ENCODE results near the gene SLC16A4. TPM values are rescaled to one million over a fixed set of nuclear protein-coding genes. Genes with fewer than 3 reads are reported as not detected.

The SLC16A4 gene
- total RNA-seq, 1 donor from 2014 or later: 14.8 TPM

- no peak for TF ChIP-seq EZH2 (IDR thresholded peaks at IDR 0.05; ENCODE audit: insufficient read depth, low read length)
- no peak overlapping the region for H3K9ac ChIP-seq (ENCODE audit: low read length)
- H3K27ac Mint-ChIP-seq (ENCODE audit: unreplicated experiment): no peak overlapping the region
- DNase-seq (ENCODE audit: low read depth): no peak
- H3K36me3 ChIP-seq (ENCODE audit: insufficient read depth, low read length): no peaks in the 10 kb centered on the region
- H3K9me3 ChIP-seq (ENCODE audit: insufficient read depth, low read depth, low read length): no peaks in the 10 kb centered on the region
- H3K9me3 Mint-ChIP-seq (ENCODE audit: unreplicated experiment): peaks cover 9% of the 10 kb centered on the region
- H2AFZ ChIP-seq (ENCODE audit: low read depth, low read length): no peak overlapping the region
- no peaks in the 10 kb centered on the region for H3K79me2 ChIP-seq (ENCODE audit: insufficient read depth, low read length)
- H3K4me3 Mint-ChIP-seq (ENCODE audit: unreplicated experiment): no peak overlapping the region
- H3K4me1 Mint-ChIP-seq (ENCODE audit: low read depth, unreplicated experiment): no peaks in the 10 kb centered on the region
- peaks cover 4% of the 10 kb centered on the region for H3K27me3 Mint-ChIP-seq (ENCODE audit: low read depth, unreplicated experiment)
- H3K36me3 Mint-ChIP-seq (ENCODE audit: low read depth, unreplicated experiment): no peaks in the 10 kb centered on the region
- no peak overlapping the region for H3K4me3 ChIP-seq (ENCODE audit: insufficient read depth, low read depth, low read length)
- no peak overlapping the region for H3K4me2 ChIP-seq (ENCODE audit: low read length)
- no peak overlapping the region for H3K27ac ChIP-seq (ENCODE audit: low read depth, low read length)
- peaks cover 21% of the 10 kb centered on the region for H3K27me3 ChIP-seq (ENCODE audit: insufficient read depth, low read length)
- no peaks in the 10 kb centered on the region for H3K4me1 ChIP-seq (ENCODE audit: insufficient read depth, low read length)
- H4K20me1 ChIP-seq (ENCODE audit: insufficient read depth, low read length): no peaks in the 10 kb centered on the region
- FAIRE-seq: no peak
These were observed 34.1 kb upstream of the SLC16A4 start for GRCh38 chr1:110424699-110425611.

DNA sequence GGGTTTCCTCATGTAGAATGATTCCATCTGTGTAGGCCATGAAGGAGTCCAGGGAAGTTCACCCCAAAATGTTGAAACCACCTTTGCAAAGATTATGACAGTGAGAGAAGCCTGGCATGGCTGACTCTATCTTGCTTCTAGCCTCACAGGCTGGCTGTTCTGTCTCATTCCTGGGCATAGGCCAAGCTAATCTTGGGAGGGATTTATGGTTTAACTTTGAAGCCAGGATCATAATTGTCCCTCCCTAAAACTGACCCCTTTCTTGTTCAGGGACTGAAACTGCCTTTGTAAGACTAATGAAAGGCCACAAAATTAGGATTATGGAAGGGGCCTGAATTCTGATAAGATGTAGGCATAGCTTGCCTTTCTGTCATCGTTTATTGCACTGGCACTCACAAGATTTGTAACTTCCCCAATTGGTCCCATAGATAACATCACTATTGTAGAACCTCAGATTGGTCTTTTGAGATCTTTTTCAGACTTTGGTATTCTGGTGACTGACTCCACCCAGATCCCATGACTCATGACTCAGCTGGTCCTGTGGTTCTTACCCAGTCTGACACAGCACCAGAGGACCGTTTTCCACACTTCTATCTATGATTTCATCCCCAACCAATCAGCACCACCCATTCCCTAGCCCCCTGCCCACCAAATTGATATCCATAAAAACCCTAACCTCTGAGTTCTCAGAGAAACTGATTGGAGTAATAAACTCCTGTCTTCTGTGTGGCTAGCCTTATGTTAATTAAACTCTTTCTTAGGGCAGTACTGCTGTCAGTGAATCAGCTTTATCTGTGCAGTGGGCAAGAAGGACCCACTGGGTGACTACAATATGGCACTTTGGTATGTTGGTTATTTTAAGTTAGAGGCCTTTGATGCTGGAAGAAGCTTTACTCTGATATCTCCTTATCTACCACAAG lies 30.3 kb upstream of the SLC16A4 start:
- Histone ChIP-seq H3K36me3 (ENCODE audit: insufficient read depth, low read length) (no peaks in the 10 kb centered on the region), H3K9me3 (ENCODE audit: insufficient read depth, low read depth, low read length) (no peaks in the 10 kb centered on the region), H3K27me3 (ENCODE audit: insufficient read depth, low read length) (peaks cover 27% of the 10 kb centered on the region), H3K27ac (ENCODE audit: low read depth, low read length) (no peak overlapping the region), H3K79me2 (ENCODE audit: insufficient read depth, low read length) (no peaks in the 10 kb centered on the region), H2AFZ (ENCODE audit: low read depth, low read length) (no peak overlapping the region), H4K20me1 (ENCODE audit: insufficient read depth, low read length) (no peaks in the 10 kb centered on the region), H3K9ac (ENCODE audit: low read length) (no peak overlapping the region), H3K4me1 (ENCODE audit: insufficient read depth, low read length) (no peaks in the 10 kb centered on the region), H3K4me3 (ENCODE audit: insufficient read depth, low read depth, low read length) (no peak overlapping the region), H3K4me2 (ENCODE audit: low read length) (no peak overlapping the region)
- Mint-ChIP-seq H3K4me3 (ENCODE audit: unreplicated experiment) (no peak overlapping the region), H3K4me1 (ENCODE audit: low read depth, unreplicated experiment) (no peaks in the 10 kb centered on the region), H3K9me3 (ENCODE audit: unreplicated experiment) (peaks cover 12% of the 10 kb centered on the region), H3K27ac (ENCODE audit: unreplicated experiment) (peak overlapping the region; percentile 49), H3K36me3 (ENCODE audit: low read depth, unreplicated experiment) (no peaks in the 10 kb centered on the region), H3K27me3 (ENCODE audit: low read depth, unreplicated experiment) (peaks cover 13% of the 10 kb centered on the region)
- TF ChIP-seq, protein P1, sequence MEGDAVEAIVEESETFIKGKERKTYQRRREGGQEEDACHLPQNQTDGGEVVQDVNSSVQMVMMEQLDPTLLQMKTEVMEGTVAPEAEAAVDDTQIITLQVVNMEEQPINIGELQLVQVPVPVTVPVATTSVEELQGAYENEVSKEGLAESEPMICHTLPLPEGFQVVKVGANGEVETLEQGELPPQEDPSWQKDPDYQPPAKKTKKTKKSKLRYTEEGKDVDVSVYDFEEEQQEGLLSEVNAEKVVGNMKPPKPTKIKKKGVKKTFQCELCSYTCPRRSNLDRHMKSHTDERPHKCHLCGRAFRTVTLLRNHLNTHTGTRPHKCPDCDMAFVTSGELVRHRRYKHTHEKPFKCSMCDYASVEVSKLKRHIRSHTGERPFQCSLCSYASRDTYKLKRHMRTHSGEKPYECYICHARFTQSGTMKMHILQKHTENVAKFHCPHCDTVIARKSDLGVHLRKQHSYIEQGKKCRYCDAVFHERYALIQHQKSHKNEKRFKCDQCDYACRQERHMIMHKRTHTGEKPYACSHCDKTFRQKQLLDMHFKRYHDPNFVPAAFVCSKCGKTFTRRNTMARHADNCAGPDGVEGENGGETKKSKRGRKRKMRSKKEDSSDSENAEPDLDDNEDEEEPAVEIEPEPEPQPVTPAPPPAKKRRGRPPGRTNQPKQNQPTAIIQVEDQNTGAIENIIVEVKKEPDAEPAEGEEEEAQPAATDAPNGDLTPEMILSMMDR (IDR thresholded peaks at IDR 0.05; ENCODE audit: insufficient read depth, low read depth, low read length): no peak
- no peak for TF ChIP-seq EZH2 (IDR thresholded peaks at IDR 0.05; ENCODE audit: insufficient read depth, low read length)
- no peak for FAIRE-seq
- peak; percentile 54 for DNase-seq (ENCODE audit: low read depth)

DNA sequence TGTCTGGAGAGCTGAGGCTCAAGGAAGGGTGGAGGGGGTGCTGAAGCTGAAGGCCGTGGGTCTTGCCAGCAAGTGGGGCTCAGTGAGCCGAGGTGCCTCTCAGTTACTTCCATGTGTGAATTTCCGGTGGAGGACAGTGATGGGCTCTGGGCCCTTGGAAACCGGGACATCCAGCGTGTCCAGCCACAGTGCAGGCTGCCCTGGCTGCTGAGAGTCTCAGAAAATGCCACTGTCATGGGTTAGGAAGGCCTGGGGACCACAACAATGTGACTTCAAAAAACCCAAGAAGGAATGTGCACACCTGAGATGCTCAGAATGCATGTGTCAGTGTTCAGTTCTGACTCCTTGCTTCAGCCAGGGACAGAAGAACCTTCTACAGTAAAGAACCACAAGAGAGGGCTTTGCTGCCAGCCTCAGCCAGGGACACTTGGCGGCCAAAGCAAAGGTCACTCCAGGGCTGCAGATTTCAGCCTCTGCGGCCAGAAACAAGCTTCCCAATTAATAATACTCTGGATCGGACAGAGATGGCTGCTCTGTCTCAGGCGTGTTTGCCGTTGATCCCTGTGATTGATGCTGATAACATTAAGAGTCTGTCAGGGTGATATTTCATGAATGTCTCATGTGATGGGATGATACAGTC lies 29.3 kb upstream of the SLC16A4 start:
- Histone ChIP-seq H3K9ac (ENCODE audit: low read length) (no peak overlapping the region), H3K79me2 (ENCODE audit: insufficient read depth, low read length) (no peaks in the 10 kb centered on the region), H2AFZ (ENCODE audit: low read depth, low read length) (no peak overlapping the region), H4K20me1 (ENCODE audit: insufficient read depth, low read length) (no peaks in the 10 kb centered on the region), H3K27ac (ENCODE audit: low read depth, low read length) (no peak overlapping the region), H3K4me2 (ENCODE audit: low read length) (no peak overlapping the region), H3K4me1 (ENCODE audit: insufficient read depth, low read length) (no peaks in the 10 kb centered on the region), H3K4me3 (ENCODE audit: insufficient read depth, low read depth, low read length) (no peak overlapping the region), H3K27me3 (ENCODE audit: insufficient read depth, low read length) (peaks cover 20% of the 10 kb centered on the region), H3K36me3 (ENCODE audit: insufficient read depth, low read length) (no peaks in the 10 kb centered on the region), H3K9me3 (ENCODE audit: insufficient read depth, low read depth, low read length) (no peaks in the 10 kb centered on the region)
- no peak overlapping the region for H3K4me3 Mint-ChIP-seq (ENCODE audit: unreplicated experiment)
- no peak overlapping the region for H3K27ac Mint-ChIP-seq (ENCODE audit: unreplicated experiment)
- H3K9me3 Mint-ChIP-seq (ENCODE audit: unreplicated experiment): peaks cover 12% of the 10 kb centered on the region
- no peaks in the 10 kb centered on the region for H3K4me1 Mint-ChIP-seq (ENCODE audit: low read depth, unreplicated experiment)
- FAIRE-seq (no peak), DNase-seq (ENCODE audit: low read depth) (no peak)
- H3K27me3 Mint-ChIP-seq (ENCODE audit: low read depth, unreplicated experiment): peaks cover 17% of the 10 kb centered on the region
- TF ChIP-seq, protein P1 (IDR thresholded peaks at IDR 0.05; ENCODE audit: insufficient read depth, low read depth, low read length): no peak
- no peak for TF ChIP-seq EZH2 (IDR thresholded peaks at IDR 0.05; ENCODE audit: insufficient read depth, low read length)
- H3K36me3 Mint-ChIP-seq (ENCODE audit: low read depth, unreplicated experiment): no peaks in the 10 kb centered on the region
